Fibroblast of the aortic adventitia (primary cell): ENCODE measurements around the gene SERPINB12. TPM values are rescaled to one million over a fixed set of nuclear protein-coding genes. Genes with fewer than 3 reads are reported as not detected.

Source experiments
- DNase-seq: peaks from one replicate; pipeline ENCODE4 v3.0.0-alpha.2; 2010; ENCODE audit warnings: low read depth
- H3K4me3 ChIP-seq: 2 replicates; pipeline ENCODE4 v1.5.1; 2011; ENCODE audit warnings: low read depth, mild to moderate bottlenecking, control low read depth, low read length, moderate library complexity
- CTCF ChIP-seq: IDR thresholded peaks from 2 replicates; pipeline ENCODE4 v1.5.1; 2011; ENCODE audit warnings: mild to moderate bottlenecking, low read length, control low read depth, inconsistent platforms; ENCODE audit not compliant: insufficient read depth
- total RNA-seq: library from RNA; depleted of rRNA; stranded (reverse); fragments of >200 nt; gene quantifications from 2 replicates; pipeline ENCODE4 v1.2.3, GENCODE V29; 2012; ENCODE audit warnings: low replicate concordance

SERPINB12 gene
- total RNA-seq, 1 donor: not detected

- no peak overlapping the region for H3K4me3 ChIP-seq
- no peak for TF ChIP-seq CTCF
- DNase-seq: no peak
These were observed 46.7 kb downstream of the SERPINB12 start for GRCh38 chr18:63588909-63589308.

- H3K4me3 ChIP-seq: no peak overlapping the region
- peak; percentile 12 for DNase-seq
- no peak for TF ChIP-seq CTCF
These were observed 48.2 kb downstream of the SERPINB12 start for GRCh38 chr18:63590373-63590772.

GRCh38 chr18:63590966-63591695 is 49.0 kb downstream of the SERPINB12 start:
- no peak for DNase-seq
- no peak overlapping the region for H3K4me3 ChIP-seq
- no peak for TF ChIP-seq CTCF

- TF ChIP-seq CTCF: no peak
- DNase-seq: peak; percentile 31
- no peak overlapping the region for H3K4me3 ChIP-seq
These were observed 49.6 kb downstream of the SERPINB12 start for GRCh38 chr18:63591725-63592124.

GRCh38 chr18:63592471-63592870 is 50.3 kb downstream of the SERPINB12 start:
- DNase-seq: no peak
- TF ChIP-seq CTCF: no peak
- H3K4me3 ChIP-seq: no peak overlapping the region

- no peak overlapping the region for H3K4me3 ChIP-seq
- DNase-seq: no peak
- no peak for TF ChIP-seq CTCF
These were observed 54.8 kb downstream of the SERPINB12 start for GRCh38 chr18:63596964-63597363.

- no peak overlapping the region for H3K4me3 ChIP-seq
- DNase-seq: no peak
- TF ChIP-seq CTCF: no peak
These were observed 61.2 kb downstream of the SERPINB12 start for GRCh38 chr18:63603355-63603754.
